Measurements from ENCODE around the gene ELMO2.

ELMO2 gene

DNA sequence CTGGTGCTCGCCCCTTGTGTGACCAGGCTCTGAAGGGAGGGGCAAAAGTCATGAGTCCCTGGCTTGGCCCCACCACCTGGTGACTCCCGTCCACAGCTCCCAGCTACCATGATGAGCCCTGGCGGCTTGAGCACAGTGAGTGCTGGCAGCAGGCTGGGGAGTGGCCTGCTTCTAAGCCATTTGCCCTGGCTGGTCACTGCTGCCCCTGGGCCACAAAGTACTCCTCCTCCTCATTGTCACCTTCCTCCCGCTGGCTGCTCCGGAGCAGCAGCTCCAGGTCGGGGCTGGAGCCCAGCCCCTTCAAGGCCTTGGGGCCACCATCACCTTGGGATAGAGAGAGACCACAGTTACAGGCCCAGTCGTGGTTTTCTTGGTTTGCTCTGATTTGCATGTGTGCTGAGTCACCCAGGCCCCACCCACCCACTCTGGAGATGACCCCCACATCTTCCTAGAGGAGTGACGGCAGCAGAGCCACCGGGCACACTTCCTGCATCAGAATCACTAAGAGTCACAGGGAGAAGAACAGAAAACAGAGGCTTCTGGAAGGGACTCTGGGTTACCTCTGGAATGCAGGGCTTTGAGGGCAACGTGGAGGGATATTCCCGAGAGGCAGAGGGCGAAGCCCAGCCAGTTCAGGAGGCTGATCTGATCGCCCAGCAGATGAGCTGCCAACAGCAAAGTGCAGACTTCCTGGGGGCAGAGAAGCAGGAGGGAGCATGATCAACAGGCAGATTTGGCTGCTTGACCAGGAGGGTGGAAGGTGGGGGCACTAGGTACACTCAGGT is 56.0 kb downstream of the ELMO2 start:
- no peak for DNase-seq

DNA sequence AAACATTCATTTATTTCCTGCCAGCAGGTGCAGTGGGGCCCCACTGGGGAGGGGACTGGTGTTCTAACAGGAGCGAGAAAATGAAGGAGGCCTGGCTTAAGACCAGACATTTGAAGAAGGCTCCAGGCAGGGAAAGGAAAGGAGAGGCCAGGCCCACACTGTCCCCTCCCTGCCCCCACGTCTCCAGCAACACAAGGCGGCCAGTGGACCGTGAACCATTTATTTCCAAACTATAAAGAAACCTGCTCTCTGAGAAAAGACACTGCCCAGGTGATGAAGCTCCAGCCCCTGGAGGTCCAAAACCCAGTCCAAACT is 56.7 kb downstream of the ELMO2 start:
- DNase-seq = no peak

DNA sequence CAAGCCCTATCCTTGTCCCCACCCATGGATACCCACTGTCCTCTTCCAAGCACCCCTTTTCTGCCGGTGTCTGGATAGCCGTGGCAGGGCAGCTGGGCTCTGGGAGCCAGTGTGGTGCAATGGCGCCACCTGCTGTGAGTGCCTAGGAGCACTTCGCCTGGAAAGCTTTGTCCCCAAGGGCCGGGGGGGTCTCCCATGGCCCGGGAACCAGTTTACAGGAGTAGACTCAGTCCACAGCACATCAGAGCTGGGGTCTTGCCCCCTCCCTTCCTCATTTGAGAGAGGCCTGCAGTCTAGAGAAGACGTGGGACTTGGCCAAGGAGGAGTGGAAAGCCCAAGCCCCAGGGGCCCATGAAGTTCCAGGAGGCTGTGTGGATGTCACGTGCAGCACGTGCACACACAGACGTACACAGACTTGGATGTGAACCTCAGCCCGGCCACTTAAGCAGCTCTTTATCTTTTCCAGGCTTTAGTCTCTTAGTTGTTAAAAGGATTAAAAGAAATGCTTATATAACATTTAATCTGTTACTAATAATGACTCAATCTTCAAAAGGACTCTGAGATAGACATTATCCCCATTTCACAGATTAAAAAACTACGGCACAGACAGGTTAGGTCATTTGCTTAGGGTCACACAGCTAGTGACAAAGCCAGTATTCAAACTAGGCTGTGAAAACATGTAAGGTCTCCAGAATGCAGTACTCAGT is 57.2 kb downstream of the ELMO2 start:
- peak; percentile 53 for DNase-seq

DNA sequence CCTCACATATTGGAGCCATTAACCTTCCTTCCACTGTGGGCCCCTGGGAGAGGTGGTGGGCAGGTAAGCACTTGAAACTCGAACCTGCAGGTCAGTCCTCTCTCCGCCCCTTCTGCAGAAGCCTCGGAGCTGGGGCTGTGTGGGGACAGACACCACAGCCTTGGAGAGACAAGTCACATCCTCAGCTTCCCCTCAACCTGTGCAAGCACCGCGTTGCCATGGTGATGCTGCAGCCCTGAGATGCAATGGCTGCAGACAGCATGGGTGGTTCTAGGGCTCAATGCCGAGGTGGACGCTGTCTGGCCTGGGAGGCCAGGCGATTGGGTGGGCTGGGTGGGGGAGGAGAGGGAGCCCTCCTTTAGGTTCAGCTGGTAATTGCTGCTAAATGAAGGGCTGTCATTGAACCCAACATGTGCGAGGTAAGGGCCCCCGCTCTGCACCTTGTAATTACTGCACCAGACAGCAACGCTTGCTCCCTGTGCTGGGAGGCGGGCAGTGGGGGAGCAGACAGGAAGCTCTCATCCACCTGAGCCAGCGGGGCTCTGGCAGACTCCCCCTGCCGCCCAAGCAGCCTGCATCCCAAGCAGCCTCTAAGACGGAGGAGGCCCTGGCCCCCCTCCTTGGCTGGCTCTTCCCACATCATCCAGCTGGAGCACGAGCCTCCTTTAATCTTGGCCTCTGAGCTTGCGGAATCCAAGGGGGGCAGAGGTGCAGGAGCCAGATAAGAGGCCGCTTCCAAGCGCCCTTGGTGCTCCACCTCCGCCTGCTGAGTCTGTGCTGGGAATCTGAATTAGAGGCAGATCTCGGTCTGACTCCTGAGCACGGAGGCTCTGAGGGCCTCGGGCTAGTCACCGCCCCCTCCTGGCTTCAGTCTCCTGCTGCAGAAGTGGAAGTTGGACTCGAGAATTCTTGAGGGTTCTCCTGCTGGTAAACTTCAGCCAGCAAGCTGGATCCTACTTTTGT is 58.3 kb downstream of the ELMO2 start:
- no peak for DNase-seq

DNA sequence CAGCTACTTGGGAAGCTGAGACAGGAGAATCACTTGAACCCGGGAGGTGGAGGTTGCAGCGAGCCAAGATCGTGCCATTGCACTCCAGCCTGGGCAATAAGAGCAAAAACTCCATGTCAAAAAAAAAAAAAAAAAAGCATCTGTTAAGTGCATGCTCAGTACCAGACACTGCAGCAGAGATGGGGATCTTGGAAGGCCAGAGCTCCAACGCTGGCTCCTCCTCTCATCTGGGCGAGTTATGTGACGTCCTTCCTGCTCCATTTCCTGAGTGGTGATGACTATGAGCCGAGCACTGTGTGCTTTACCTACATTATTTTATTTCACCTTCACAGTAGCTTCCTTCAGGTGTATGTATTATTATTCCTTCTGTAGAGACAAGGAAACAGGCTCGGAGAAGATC is 59.6 kb downstream of the ELMO2 start:
- no peak for DNase-seq

DNA sequence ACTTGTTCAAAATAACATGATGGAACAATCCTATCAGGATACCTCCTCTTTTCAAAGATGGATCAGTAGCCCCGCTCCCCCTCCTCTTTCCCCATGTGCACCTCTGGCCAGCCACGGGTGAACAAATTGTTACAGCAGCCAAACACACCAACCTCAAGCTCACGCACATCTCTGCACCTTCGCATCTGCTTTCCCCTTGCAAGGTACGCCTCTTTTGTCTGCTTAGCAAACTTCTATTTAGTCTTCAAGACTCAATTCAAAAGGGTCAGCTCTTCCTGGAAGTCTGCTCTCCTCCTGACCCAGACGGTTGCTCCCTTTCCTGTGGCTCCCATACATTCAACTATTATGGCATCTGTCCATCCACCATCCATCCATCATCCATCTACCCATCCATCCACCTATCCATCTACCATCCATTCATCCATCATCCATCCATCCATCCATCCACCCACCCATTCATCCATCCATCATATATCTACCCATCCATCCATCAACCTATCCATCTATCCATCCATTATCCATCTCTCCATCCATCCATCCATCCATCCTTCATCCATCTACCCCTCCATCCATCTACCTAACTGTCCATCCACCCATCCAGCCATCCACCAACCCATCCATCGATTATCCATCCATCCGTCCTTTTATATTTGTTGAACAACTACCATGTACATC is 61.8 kb downstream of the ELMO2 start:
- no peak for DNase-seq

DNA sequence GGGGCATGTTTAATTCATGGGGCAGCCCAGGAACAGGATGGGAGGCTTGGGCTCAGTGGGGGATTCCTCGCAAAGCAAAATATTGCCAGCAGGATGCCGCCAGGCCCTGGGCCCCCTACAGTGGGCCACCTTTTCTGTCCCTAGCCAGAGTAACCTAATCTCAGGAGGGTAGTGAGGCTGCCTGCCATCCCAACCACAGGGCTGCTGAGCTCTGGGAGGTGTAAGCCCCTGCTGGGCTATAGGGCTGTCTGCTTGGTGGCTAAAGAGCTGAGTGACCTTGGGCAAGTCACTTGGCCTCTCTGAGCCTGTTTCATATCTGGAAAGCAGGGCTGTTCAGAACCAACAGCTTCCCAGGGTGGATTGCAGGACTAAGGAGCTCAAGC is 62.4 kb downstream of the ELMO2 start:
- no peak for DNase-seq

DNA sequence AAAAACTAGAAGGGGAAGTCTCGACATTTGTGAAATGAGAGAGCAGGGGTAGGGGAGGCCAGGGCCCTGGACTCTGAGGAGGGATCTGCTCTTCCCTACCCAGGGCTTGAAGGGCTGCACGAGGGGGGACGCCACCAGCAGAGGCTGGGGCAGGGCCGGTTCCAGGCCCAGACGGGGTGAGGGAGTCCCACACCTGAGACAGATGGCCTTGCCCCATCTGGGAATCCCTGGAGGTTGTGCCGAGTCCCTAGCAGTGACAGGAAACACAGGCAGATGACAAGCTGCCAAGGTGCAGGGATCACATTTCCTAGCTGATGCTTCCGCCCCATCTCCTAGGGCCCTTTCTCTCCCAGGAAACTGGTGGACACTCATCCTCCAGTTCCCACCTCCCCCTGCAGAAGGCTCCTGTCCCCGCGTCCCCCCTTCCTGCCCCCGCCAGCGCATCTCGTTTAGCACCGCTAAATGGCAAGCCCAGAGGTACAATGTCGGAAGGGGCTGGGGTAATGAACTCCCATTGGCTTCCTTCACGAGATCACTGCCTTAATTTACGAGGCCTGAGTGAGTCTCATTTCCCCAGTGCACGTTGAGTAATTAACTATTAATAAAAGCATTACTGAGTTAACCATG is 63.0 kb downstream of the ELMO2 start:
- DNase-seq = no peak

DNA sequence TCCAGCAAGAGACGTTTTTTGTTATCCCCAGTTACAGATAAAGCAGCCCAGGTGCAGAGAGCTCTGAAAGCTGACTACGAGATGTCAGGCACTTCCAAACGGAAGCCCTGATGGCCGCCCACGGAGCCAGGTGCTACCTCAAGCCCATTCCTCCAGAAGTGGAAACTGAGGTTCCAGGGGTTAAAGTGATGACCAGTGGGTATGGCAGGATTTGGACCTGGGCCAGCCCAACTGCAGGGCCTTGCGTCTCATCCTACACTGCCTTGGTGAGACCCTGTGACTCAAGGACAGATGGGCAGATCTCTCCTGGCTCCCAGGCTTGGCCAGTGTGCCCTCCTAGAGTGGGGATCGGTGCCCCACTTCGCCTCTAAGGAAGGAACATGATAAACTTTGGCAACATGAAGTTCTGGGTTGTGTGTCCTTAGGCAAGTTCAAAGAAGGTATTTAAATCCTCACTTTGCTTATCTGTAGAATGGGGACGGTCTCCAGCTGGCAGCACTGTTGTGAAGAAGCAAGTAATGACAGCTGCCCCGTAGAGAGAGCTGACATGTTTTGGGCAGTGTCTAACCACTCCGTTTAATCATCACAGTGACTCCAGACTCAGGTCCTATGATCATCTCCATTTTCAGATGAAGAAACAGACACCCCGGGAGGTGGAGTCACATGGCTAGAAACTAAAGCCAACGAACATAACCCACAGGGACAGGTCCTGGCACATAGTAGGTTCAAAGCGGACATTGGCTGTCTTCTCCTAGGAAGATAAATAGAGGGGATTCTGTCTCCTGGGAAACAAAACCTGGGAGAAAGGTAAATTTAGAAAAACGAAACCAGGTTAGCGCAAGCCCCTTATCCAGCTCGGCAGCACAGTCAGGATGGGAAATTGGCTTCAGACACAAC is 63.7 kb downstream of the ELMO2 start:
- no peak for DNase-seq

DNA sequence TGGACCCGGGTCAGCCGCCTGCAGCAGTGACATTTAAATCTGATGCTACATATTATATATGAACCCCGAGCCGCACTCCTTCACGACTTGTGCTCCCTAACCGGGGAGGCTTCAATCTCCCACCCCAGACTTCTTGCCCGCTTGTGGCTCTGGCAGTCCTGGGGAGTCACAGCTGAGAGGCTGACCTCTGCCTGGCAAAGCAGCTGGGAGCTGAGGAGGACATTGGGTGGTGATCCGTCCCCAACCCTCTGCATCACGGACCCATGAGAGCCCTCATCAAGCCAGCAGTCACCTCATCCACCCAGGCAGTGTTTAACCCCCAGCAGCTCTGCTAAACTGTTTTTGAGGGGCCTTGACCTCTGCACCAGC is 64.4 kb downstream of the ELMO2 start:
- no peak for DNase-seq

DNA sequence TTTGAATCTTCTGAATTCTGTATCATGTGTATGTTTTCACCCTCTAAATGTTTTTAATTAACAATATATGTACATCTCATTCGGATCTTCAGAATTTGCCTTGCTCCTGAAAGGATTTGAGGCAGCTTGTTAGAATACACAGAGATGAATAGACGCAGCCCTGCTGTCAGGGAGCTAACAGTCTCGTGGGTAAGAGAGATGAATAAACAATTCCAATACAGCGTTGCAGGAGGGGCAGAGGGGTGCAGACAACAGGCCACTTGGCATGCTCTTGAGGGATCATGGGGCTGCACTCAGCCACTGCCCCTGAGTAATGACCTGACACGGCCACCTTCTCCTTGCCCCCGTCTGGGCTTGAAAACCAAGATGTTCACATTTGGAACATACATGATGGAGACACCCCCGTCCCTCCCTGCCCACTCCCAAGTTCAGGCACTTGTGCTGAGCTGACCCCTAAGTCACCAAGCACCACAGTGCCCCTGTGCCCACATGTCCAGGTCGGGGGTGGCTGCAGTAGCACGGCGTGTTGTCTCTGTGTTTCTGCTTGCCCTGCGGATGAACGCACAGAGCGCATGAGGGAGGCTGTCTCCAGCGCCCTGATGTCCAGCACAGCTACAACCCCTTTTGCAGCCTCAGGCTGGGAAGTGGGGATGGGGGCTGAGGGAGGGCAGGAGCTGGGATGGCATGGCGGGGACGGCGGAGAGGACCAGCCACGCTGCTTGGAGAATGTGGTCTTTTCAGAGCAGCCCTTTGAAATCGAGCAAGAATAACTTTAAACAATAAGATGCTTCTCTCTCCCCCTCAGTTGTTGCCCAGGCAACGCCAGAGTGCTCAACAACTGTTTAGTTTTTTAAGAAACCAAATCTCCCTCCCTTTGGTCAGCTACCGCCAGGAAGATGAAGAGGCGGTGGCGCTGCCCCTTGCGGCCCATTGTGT is 65.1 kb downstream of the ELMO2 start:
- DNase-seq = no peak

DNA sequence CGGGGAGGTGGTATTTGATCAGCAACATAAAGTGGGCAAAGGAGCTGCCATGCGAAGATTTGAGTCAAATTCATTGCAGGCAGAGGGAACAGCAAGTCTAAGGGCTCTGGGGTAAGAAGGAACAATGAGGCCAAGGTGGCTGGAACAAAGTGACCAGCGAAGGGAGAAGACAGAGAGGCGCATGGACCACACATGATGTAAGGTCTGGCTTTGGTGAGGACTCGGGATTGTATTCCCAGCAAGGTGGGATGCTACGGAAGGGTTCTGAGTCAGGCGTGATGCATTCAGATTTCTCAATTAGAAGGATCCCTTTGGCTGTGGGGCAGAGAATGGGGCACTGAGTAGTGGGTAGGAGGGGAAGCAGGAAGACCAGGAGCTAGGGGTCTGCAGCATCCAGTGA is 67.4 kb downstream of the ELMO2 start:
- no peak for DNase-seq

DNA sequence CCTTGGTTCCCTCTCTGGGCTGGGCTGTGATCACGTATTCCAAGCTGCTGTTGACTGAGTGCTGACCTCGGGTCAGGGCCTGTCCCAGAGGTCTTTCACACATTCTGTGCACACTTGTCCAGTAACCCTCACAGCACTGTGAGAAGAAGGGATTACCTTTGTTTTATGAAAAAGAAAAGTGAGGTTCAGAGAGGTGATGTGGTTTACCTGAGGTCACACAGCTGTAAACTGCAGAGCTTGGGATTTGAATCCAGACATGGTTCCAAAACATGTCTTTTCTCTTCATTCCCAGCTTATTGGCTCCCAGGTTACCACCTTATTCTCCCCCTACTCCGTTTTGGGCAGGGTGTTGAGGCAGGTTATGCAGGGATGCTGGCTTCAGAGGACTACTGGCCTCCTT is 69.7 kb downstream of the ELMO2 start:
- DNase-seq = no peak

DNA sequence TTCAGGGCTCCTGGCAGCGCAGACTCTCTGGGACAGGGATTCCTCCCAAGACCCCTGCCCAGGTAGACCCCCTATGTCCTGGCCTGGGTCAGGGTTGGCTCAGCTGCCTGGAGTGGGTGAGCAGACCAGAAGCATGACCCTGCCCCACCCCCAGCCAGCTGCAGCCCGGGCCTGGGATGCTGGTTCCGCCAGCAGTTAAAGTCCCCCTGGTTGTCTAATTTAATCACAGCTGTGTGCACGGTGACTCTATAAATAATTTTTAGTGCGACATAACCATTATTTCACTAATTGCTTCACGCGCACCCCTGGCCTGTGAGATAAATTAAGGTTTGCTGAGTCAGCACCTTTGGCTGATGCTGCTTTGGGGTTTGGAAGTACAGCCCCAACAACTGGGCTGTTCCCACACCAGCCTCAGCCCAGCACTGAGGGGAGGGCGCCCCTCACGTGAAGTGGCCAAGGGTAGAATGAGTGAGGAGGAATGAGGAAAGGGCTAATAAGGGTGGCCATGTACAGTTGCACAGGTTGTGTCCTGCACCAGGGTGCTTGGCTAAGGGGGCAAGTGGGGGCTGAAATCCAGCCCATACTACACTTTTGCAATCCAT is 72.0 kb downstream of the ELMO2 start:
- no peak for DNase-seq

DNA sequence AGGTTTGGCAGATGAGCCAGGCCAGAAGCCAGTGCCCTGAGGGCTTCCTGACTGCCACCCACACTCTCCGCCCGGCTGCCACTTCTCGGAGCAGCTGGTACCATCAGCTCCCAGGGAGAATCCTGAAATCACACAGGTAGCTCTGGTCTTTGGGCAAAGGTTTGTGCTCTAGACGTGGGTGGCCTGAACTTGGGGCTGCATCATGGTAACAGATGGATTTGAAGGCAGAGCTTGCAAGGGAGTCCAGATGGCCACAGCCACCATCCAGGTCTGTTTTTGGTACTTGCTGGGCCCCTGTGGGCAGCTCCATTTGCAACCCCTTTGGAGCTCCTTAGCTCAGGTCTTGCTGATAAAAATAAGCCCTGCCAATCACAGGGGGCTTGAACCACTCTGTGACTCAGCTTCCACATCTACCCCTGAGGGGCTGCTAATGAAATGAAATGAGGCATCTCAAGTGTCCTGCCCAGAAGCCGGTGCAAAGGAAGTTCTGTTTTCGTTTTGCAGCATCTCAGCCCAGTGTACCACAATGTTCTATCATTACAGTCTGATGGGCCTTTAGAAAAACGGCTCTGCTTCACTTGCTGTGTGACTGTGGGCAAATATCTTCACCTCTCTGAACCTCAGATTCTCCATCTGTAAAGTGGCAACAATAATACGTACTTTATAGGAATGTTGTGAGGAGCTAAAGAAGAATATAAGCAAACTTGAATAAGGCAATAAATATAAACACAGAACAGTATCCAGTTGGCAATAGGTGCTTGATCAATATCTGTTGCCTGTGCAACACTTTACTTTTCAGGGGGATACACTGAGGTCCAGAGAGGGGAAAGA is 73.0 kb downstream of the ELMO2 start:
- no peak for DNase-seq

DNA sequence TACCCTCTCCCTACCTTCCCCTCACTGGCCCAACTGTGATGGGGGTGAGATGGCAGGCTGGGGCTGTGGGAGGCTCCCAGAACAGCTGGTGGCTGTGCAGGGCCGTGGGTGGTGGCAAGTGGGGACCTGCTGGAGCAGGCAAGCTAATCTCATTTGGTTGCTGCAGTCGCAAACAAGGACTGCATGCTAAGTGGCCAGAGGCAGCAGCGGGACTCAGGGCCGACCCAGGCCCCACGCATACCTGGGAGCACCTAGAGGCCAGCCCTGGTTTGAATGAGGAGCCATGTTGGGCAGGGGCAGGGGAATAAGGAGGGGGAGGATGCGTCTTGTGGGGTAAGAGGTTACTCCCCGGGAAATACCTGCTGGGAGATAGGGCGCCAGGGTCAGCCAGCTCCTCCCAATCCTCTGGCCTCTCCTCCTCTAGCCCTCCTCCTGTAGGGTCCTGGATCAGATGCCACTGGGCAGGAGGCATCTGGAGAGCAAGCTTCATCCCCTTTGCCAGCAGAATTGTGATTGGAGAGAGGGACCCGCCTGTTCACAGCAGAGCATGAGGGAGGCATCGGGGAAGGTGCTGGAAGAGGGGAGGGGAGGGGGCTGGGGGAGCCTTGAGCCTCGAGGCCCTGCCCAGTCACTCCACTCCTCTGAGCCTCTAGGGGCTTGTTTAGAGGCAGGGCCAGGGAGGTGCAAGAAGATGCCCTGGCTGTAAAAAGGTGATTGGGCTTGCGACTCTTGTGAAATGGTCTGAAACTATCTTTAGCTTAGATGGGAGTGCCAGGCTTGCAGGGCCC is 73.8 kb downstream of the ELMO2 start:
- no peak for DNase-seq

DNA sequence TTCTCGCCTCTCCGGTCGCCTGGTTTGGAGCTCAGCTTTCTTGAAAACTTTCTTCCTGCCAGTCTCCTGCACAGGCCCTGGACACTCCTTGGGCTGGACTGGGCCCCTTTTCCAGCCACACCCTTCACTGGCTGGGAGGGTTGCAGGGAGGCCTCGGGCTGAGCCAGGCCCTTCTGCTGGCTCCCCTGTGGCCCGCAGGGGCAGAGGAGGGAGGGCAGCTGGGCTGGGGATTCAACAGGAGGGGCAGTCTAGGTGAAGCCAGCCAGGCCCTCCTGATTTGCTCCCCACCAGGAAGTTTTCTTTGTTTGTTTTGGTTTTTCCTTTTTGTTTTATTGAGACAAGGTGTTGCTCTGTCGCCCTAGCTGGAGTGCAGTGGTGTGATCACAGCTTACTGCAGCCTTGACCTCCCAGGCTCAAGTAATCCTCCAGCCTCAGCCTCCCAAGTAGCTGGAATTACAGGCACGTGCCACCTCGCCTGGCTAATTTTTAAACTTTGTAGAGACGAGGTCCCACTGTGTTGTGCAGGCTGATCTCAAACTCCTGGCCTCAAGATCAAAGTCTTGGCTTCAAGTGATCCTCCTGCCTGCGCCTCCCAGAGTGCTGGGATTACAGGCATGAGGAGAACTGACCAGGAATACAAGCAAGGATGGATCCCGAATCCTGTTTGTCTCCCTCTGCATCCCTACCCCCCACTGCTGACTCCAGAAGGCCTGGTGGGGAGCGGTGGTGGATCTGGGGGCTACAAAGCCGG is 74.6 kb downstream of the ELMO2 start:
- DNase-seq = no peak

Data from CD4-positive, alpha-beta T cell treated with Interleukin-17A for 1 hour (primary cell).